HG03039 (cell line): Measurements from ENCODE around the gene C2CD2.

ENCODE experiments used
- ATAC-seq: cut with Tn5 transposase; IDR thresholded peaks from one replicate; pipeline ENCODE4 v1.9.1; 2021; ENCODE audit warnings: mild to moderate bottlenecking, moderate library complexity; ENCODE audit not compliant: unreplicated experiment

Gene C2CD2

DNA sequence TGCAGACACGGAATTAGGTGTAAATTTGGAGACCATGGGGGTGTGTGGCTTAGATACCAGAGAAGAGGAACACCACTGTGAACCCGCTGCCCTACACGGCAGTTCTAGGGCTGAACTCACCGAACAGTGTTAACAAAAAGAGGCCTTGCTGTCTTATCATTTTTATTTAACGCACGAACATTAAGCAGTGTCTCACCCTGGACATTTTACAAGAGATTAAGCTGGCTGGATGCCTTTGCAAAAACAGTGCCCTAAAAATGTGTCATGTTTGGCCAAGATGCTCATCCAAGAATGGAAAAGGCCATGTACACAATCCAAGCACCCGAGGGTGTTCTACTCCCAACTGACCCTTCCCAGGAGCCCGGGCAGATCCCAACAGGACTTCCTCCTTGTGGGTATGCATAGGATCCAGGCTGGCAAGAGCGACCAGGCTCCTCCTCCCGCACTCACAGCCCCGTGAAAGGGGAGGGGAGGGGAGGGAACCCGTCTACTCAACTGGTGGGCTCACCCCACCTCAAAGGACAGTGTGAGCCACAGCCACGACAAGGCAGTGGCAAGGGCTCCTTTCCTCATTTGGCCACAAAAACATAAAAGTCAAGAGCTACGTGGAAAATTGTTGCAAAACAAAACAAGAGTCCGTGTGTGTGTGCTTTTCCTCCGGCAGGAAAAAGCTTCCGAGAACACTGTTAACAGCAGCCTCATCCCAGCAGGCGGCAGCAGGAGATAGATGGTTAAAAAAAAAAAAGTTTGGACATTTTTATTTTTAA is 20.3 kb downstream of the C2CD2 start:
- no peak for ATAC-seq

DNA sequence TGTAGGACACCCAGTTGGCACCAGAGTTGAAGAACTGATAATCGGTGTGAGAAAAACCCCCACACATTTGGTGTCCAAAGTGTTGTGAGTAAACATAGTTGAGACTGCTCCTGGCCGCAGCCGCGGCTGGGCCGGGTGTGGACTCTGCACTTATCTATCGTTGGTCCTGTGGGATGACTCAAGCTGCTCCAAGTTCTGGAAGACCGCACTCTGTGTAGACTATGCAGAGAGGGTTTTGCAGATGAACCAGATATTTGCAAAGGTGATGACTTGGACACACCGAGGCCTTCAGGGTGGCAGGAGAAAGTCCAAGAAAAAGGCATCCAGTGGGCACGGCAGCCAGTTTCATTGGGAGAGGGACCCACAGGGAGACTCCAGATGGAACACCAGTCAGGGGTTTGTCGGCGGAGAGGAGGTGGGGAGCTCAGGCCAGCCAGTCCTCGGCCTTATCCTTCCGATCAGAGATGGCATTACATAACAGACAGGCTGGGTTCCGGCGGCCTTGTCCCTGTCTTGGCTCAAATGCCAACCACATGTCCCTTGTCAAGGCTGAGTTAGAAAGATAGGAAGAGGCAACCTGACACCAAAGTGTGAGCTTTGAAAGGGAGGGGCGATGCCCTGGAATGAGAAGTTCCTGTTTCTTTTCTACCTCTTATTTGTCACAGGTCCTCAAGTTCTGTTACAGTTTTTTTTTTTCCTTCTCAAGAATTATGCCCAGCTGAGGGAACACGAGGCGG is 21.1 kb downstream of the C2CD2 start:
- ATAC-seq = no peak

DNA sequence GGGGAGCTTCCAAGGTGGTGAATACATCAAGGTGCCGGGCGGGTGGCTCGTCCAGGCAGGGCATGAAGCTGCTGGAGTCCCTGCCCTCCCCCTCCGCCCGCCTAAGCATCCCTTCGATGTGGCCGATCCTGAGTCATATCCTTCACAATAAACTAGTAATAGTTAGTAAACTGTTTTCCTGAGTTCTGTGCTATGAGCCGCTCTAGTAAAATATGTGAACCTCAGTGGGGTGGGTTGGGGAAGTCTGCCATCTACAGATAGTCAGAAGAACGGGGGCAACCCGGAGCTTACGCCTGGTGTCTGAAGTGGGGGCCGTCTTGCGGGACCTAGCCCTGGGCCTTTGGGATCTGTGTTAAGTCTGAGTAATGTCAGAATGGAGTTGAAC is 21.6 kb downstream of the C2CD2 start:
- no peak for ATAC-seq

DNA sequence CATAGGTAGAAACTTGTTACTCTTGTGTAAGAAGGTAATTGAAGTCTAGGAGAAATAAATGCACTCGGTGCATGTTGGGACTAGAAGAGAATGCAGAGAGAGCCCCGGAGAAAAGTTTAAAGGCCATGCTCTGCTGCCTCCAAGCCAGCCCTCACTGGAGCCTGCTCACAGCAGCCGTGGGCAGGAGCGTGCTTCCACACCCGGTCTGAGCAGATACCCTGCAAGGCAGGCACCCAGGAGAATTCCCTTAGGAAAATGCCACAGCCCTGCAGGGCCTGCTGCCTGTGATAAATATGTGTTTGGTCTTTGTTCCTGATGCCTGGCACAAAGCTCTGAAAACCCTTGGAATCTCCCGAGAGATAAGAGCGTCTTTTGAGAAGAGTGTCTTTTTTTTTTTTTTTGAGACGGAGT is 22.8 kb downstream of the C2CD2 start:
- no peak for ATAC-seq

DNA sequence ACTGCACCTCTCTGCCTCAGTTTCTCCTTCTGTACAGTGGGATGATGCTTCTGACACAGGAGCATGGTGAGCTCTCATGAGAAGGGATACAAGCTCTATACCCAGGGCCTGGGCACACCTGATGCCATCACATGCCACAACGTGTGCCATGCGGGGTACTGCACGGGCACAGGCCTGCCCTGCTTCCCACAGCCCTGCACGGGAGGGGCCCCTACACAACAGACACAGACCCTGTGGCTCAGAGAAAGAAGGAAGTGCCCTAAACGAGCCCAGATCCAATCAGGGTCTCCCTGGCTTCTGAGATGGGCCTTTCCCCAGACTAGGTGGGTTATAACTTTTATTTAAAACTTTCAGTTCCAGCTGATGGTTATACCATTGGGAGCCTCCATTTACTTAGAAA is 24.6 kb downstream of the C2CD2 start:
- no peak for ATAC-seq

DNA sequence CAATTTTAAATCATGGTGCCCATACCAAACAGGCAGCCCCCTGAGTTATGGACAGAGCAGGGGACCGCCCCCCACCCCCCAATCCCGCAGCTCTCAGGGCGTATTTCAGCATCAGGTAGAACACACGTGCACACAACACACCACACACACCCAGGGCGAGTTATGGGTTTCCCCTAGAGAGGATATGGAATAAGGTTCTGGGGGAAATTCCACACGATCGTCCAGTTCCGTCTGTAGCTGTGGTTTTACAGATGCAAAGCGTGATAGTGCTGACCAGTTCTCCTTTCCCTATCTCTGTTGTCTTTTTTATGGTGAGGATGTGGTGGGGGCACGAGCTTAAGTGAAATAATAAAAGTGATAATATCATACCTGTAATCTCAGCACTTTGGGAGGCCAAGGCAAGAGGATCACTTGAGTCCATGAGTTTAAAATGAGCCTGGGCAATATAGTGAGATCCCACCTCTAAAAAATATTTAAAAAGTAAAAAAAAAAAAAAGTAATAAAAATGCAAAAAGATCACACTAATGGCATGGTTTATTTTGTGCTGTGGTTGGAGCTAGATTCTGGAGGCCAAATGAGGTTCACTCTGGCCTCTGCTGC is 25.1 kb downstream of the C2CD2 start:
- no peak for ATAC-seq

DNA sequence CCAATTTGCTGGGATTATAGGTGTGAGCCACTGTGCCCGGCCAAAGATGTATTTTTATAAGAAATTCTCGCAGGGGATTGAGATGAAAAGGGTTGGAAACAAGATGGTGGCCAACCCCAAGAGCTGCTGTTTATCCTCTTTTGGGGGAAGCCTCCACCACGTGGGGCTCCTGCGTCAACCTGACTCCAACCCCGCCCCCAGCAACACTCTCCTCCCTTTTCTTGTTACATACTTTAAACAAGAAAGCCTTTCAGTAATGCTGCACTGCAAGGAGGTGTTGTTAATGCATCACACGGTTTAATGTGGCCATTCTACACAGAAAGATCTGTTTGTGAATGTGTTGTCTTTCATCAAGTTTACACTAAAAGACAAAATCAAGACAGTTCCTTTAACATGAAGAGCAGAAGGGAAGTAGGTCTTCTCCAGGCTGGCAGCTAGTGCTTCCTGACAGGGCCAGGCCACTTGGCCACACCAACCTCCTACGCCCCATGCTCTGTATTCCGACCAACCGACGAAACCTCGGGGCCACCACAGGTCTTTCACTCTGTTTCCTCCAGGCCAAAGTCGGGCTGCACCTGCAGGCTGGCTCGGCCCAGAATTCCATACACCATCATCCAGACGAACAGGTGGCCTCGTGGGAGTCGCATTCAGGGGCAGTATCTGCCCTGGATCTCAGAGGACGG is 25.9 kb downstream of the C2CD2 start:
- ATAC-seq = no peak

DNA sequence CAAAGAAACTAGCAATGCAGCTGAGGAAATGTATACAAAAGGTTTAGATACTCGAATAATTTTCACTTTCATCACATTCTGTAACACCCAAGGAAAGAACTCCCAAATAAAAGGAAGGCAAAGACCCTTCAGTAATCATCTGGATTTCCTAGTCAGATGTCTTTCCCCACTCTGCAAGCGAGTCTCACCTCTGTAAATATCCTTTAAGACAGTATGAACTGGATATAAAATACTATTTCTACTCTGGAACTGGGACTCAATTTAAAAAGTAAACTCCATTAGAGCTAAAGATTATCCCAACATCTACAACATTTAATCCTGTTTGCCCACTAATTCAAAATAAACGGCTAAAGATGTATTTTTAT is 27.0 kb downstream of the C2CD2 start:
- ATAC-seq = no peak

DNA sequence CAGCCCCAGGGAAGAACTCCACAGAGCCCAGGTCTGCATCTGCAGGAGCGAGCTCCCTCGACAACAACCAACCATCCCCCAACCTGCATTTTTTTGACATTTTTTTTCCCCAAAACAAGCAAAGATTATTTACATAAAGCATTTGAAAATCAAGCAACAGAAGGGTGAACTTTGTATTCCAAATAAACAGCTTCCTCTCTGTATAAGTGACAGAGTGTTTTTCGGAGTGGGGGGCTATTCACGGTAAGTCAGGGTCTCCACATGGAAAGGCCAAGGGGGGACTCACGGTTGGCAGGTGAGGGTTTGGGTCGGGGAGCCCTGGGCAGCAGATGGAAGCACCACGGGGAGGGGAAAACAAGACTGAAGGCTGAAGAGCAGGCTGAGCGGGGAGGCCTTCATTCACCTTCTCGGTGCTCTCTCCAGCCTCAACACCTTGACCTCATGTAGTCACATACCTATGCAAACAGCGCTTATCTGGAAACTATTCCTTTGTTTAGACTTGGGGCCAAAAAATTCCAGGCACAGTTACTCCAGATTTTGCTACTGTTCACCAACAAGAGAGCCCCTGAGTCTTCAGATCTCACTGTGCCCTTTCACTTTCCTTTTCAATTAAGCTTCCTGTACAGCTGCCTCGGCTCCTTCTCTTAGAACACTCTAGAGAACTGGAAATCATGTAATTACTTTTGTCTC is 27.6 kb downstream of the C2CD2 start:
- peak; percentile 48 for ATAC-seq

DNA sequence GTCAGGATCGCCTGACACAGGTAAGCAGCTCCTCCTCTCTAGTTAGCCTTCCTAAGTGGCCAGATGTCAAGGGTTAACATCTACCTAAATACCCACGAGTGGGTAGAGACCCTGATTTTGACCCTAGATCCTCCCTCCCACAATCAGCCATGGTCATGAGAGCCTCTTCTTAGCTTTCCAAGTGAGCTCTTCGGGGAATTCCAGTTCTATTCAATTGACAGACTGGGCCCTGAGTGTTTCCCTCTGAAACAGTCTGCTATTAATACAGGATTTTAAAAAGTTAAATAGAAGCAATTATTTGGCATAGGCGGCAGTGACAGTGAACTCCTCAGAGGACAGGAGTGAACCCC is 28.1 kb downstream of the C2CD2 start:
- no peak for ATAC-seq

DNA sequence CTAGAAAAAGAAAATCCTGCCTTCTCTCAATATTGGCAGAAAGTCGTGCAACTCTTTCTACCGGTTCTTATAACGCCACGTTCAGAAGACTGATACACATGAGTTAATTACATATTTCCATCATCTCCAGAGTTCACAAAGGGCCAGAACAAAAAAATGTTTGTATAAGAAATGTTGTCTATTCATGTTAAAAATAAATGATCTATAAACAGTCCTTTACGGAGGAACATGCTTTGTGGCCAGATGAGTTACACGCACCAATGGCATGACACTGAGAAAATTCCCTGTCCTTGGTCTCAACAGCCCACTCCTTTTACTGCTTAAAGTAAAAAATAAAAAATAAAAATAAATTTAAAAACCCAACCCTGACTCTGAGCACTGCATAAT is 29.5 kb downstream of the C2CD2 start:
- no peak for ATAC-seq

DNA sequence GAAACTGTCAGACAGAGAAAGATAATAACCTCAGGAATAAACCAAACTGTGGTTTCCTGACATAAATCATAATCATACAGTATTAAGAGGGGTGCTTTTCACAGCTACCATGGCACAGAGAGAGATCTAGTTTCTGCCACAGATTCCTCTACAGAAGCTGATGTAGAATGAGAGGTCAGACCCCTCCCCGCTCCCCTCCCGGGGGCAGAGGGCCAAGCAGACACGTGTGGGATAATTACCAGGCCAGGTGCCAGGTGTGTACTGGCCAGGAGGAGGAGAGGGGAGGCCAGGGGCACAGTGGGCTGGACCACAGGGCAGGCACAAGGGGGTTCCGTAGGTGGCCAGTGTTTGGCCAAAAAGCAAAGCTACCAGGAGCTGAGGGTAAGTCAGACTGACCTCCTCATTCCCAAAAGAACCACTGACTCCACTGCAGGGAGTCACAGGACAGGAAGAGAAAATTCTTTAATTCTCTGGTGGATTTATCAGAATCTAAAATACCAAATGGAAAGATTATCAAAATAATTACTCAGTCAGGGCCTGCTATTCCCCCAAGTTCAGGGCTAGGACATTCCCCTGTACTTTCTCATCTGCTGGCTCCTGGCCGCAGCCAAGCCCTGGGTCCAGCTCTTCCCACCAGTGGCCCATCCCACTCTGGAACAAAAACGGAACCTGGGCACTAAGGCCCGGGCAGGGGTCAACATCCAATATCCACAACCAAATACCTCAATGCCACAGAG is 30.0 kb downstream of the C2CD2 start:
- ATAC-seq = no peak

DNA sequence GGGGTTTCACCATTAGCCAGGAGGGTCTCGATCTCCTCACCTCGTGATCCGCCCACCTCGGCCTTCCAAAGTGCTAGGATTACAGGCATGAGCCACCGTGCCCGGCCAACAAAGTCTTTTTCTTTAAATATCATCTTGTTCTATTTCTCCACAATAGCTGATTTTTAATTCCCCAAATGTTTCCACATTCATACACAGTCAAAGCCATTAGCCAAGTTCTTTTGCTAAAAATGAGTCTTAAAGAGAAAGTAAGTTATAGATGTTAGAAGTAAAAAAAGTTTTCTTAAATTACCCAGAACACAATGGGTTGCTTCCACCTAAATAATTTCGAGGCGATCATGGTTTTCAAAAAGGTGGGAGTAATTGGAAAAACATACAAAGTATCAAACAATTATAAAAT is 30.6 kb downstream of the C2CD2 start:
- ATAC-seq = no peak

DNA sequence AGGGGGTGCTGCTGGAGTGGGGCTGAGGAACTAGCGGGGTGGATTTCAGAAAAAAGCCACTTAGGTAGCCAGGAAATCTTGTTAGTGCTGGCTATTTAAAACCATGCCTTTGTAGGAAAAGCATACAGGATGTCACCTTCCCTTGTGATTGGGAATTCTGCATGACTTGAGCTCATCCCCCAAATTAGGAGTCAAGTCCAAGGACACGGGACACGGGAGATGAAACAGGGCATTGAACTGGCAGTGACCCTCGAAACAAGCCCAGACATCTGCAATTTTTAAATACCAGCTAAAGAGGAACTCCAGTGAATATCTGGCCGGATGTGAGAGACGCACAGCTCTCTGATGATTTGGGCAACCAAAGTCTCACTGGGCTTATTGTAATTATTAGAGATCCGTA is 32.8 kb downstream of the C2CD2 start:
- ATAC-seq = no peak

DNA sequence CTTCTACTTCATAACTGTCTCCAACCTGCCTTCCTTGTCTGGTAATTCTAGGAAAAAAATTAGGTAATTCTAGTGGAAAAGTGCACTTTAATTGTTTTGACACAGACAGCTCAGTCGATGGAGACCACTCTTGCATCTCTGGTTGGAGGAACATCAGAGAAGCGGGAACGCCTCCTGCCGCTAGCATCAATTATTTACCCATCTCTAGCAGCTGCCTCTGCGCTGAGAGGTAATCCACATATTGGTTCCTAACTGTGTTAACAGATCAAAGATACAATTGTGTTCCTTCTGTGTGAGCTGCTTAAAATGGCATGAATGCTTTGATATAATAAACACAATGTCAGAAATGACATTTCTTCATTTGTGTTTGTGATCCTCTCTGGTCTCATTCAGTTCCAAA is 33.3 kb downstream of the C2CD2 start:
- no peak for ATAC-seq

DNA sequence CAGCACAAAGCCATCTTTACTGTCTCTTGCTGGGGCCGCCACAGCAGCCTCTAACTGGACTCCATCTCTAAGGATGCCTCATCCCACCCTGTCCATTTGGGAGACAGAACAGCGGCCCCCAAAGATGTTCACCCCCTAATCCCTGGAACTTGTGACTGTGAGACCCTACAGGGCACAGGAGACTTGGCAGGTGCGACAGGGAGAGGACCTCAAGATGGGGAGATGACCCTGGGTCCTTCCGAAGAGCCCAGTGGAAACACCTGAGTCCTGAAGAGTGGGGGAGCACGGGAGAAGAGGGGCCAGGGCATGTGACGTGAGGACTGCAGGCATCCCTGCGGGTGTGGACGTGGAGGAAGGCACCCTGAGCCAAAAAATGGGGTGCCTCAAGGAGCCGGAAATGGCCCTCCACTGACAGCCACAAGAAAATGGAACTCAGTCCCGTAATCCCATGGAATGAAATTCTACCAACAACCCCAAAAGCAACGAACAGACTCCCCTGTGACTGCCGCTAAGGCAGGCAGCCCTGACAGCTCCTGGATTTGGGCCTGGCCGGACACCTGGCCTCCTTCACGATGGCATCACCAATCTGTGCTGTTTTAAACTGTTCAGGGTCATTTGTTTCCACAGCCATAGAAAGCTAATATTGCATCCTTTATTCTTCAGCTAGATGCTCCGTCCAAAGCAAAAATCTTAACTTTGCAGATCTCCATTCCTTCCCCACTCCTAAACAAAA is 34.0 kb downstream of the C2CD2 start:
- ATAC-seq = no peak

DNA sequence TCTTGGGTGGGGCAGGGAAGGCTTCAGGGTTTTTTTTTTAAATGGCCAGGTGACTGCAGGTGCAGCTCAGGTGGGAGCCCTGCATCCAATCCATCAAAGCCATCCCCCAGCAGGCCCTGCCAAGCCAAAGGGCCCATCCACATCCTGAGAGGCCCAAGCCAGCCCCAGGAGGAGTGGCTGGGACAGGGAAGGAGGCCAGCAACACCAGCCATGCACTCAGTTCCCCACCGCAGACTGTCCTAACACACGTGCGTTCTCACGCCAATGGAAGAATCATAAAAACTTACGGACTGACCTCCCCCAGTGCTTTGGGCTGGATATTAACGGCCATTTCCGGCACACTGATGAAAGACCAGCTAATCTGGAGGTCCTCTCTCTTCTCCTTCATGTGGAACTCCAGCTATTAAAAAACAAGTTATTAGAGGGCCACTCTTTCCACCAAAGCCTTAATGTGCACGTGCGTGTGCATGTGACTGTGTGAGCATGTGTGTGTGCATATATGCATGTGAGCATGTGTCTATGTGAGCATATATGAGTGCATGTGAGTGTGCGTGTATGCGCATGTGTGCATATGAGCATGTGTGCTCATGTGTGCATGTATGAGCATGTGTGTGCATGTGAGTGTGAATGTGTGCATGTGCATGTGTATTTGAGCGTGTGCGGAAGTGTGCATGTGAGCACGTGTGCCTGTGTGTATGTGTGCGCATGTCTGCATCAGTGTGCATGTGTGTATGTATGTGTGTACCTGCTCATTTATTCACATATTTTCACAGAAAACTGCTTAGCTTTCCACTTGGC is 35.1 kb downstream of the C2CD2 start:
- no peak for ATAC-seq

DNA sequence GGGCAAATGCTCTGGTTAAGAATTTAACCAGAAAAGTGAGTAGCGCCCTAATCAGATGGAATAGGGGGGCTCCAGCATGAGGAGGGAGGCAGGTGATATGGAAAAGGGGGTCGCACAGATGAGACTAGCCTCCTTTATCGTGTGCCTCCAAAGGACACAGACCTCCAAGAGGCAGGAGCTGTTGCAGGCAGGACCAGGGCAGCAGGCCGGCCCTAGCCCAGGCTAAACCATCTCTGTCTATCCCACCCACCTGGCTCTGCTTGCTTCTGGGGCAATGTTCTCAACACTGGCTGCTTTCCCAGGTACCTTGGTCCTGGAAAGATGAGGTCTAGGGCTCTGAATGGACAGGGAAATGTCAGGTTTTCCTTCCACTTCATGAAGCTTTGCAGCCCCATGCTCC is 36.3 kb downstream of the C2CD2 start:
- no peak for ATAC-seq

DNA sequence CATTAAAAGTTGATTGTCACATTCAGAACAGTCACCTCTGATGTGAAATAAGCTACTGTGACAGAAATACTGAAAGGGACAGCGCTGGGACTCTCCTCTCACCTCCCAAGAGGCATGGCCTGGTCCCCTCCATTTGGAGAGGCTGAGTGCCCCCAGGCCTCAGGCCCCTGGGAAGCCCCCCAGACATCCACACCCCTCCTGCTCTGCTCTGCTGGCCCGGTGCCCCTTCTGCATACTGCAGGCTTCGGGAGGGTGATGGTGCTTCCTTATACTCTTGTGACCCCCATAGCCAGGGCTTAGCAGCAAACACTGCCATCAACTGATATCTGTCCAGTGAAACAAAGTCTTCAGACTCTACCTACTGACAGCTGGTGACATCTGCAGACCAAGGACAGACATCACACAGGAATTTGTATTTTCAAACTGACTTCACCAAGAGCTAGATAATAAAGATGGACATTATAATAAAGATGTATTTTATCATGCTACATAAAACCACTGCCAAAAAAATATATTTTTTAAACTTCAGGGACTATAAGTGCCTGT is 36.9 kb downstream of the C2CD2 start:
- ATAC-seq = no peak
